Ammon's horn (tissue), 1 donor: Measurements from ENCODE around the gene IL21.
"Not testable (repeated sequence)": the region's sequence is repeated elsewhere in the genome, so short reads cannot be mapped to it uniquely, and the experiment has no call there.

Experiments
- DNase-seq: peaks from one replicate; pipeline ENCODE4 v3.0.0-alpha.2; 2016; ENCODE audit warnings: low spot score

Gene IL21

GRCh38 chr4:122577808-122578781 is 42.8 kb downstream of the IL21 start:
- DNase-seq = peak; percentile 34

- no peak for DNase-seq
Observed at GRCh38 chr4:122577189-122577553, 43.7 kb downstream of the IL21 start.

- peak; percentile 79 for DNase-seq
Observed at GRCh38 chr4:122576261-122577188, 44.3 kb downstream of the IL21 start.

GRCh38 chr4:122574347-122574746 is 46.5 kb downstream of the IL21 start:
- DNase-seq = not testable (repeated sequence)

- no peak for DNase-seq
Observed at GRCh38 chr4:122562449-122562848, 58.4 kb downstream of the IL21 start.
